Activated gamma-delta T cell treated with anti-CD3 and anti-CD28 coated beads, Interleukin-2, amount 50 U/mL, for 16 hours (primary cell): ENCODE measurements around the gene CACTIN.
"Not testable (repeated sequence)": the region's sequence is repeated elsewhere in the genome, so short reads cannot be mapped to it uniquely, and the experiment has no call there.

Experiments
- DNase-seq: peaks from one replicate; pipeline ENCODE4 v3.0.0-alpha.2; 2020; ENCODE audit warnings: low read depth

The CACTIN gene

DNA sequence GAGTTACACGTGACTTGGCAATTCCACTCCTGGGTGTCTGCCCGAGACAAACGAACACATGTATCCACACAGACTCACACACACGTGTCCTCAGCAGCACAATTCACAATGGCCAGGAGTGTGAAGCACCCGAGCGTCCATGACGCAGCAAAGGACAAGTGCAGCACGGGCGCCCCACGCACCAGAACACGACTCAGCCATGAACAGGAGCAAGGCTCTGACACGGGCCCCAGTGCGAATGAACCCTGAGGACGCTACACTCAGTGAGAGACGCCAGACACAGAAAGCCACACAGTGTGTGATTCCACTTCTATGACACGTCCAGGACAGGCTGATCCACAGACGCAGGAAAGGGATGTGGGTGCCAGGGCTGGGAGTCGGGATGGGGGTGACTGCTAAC is 37.2 kb upstream of the CACTIN start:
- no peak for DNase-seq

DNA sequence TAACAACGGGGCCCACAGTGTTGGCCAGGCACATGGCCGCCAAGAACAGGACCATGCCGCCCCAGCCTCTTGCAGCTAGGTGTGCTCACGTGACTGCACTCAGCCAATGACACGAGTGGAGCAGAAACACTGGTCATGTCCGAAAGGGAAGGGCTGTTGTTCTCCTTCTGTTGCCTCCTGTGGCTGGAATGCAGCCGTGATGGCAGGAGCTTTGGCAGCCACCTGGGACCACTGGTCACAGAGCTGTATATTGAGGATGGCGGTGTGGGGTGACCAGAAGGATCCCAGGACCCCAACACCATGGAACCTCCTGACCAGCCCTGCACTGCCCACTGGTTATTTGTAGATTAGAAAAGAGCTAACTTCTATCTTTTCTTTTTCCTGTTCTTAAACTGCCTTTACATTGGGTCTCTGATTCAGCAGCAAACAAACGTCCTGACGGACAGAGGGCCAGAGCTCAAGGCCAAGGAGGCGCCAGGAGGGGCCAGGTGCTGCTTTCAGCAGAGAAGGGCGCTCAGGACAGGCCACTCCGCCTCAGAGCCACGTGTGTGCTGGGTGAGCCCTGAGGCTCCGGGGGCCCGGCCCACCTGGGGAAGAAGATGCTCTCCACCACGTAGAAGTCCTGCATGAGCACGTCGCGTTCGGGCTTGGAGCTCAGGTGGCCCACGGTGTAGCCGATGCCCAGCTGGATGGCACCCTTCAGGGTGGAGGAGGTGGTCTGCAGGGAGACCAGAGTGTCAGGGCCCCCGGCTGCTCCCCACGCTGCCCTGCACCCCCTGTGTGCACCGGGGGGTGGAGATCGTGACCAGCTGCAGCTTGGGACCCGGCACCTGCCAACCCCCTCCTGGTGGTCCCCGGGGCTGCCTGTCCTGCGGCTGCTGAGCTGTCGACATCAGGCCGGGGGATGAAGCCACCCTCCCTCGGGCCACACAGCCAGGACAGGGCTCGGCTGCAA is 35.0 kb upstream of the CACTIN start:
- DNase-seq: no peak

DNA sequence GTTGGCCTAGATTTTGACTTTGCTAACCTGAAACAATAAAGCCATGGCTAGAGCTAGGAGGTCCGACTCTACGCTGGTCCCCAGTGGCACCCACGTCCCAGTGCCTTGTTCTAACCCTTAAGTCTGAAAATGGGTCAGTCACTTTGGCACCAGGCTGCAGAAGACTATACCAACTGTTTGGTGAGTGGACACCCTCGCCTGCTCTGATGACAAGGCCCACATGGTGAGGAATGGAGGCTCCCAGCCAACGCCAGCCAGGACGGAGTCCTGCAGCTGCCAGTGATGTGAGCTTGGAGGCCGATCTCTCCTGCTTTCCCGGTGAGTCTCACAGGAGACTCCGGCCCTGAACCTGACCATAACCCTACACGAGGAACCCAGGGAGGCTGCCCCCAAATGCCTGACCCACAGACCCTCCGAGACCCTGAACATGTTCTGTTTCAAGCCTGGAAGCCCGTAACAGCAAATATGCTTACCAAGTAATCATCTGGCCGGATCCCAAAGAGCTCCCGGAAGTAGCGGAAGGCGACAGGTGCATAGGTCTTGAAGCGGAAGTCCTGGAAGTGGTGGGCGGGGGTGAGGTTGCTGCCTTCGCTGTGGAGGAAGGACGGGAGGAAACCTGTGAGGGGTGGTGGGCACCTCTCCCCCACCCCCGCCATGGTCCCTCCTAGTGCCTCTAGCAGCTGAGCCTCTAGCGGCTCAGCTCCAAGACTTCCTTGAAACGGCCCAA is 34.1 kb upstream of the CACTIN start:
- no peak for DNase-seq

DNA sequence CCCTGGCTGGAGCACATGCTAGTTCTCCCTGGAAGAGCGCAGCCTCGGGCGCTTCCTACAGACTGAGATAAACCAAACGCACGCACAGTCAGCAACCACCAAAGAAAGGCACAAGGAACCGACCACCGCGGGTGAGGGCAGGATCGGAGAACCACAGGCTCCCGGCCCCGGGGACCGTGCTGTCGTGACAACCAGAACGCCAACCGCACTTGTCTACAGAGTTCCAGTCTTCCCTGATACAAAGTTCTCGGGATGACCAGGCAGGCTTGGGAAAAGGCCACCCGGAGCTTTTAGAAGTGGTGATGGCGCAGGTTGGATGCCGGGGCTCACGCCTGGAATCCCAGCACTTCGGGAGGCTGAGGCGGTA is 33.1 kb upstream of the CACTIN start:
- DNase-seq: no peak

DNA sequence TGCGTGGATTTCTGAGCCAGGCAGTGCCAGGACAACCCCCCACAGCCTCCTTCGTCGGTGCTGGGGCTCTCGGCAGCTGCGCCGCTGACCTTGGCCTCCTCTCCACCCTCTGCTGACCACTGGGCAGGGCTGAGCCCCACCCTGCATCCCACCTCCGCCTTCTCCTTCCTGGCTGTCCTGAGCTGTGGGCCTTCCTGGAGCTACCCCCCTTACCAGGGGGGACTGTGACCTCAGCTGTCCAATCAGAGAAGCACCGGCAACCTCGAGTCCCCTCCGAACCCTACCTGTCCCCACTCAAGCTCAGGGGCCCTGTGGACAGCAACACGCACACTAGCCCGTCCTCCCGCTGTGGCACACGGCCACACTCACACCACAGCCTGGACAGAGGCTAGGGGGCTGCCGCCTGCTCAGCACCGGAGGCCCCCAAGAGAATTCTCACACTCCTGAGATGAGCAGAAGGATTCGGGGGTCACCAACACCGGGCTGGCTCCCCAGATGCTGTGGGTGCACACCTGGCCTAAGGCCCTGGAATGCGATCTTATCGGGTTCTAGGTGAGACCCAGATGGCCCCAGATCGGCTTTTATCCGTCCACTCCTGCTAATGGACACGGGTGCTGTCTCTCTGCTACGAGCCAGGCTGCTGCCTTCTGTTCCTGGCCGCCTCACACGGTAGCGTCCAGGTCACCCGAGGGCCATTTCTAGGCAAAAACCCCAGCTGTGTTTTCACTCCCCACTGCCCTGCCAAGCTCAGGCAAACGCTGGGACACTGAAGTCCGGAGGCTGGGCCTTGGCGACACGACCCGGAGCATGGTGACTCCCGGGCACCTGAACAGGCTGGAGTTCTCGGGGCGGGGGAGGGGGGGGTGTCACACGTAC is 32.5 kb upstream of the CACTIN start:
- no peak for DNase-seq

GRCh38 chr19:3658004-3658869 is 31.6 kb upstream of the CACTIN start:
- DNase-seq: no peak

GRCh38 chr19:3657395-3657769 is 30.8 kb upstream of the CACTIN start:
- DNase-seq: no peak

- no peak for DNase-seq
Observed at GRCh38 chr19:3656747-3657394, 30.3 kb upstream of the CACTIN start.

GRCh38 chr19:3656073-3656746 is 29.6 kb upstream of the CACTIN start:
- no peak for DNase-seq

- no peak for DNase-seq
Observed at GRCh38 chr19:3655402-3656072, 28.9 kb upstream of the CACTIN start.

GRCh38 chr19:3653865-3654513 is 27.4 kb upstream of the CACTIN start:
- DNase-seq: no peak

DNA sequence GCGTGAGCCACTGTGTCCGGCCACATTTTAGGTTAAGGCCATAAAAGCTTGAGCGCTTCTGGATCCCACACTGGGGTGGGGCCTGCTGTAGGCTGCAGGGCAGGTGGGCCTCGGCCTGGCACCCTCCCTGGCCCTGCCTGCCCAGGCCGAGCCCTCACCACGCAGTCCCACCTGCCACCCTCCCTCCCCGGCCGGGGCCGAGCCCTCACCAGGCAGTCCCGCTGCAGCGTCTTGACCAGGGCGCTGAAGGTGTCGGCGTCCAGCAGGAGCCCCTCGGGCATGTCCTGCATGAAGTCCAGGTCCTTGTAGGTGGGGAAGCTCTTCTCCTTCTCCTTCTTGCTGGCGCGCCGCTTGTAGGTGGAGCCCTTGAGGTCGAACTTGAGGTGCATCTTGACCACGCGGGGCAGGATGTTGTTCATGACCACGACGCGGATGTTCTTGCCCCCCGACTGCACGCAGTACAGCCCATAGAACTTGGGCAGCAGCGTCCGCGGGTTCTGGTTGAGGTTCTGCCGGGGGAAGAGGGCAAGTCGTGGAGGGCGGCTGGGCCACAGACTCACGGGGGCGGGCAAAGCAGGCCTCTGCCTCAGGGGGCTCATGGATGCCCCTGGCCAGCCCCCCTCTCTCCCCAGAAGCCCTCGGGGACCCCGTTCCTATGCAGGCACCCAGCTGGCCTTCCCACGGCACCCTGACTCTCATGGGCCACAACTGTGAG is 26.6 kb upstream of the CACTIN start:
- no peak for DNase-seq

GRCh38 chr19:3652422-3652821 is 25.8 kb upstream of the CACTIN start:
- DNase-seq: no peak

DNA sequence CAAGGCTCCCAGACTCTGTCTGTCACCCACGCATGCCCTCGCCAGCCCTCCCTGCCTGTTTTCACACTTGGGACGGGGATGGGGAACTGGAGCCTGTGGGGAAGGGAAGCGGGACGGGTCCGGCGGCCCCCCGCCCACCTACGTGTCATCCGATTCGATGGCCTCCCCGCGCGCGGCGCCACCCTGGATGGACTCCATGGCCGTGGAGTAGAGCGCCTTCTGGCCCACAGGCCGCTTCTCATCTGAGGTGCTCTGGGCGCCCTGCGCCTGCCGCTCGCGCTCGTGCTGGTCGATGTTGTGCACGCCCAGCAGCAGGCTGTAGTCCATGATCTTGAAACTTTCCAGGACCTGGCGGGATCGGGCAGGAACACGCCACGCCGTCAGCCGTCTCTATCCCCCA is 25.1 kb upstream of the CACTIN start:
- DNase-seq: no peak

- no peak for DNase-seq
Observed at GRCh38 chr19:3649888-3650287, 23.3 kb upstream of the CACTIN start.

GRCh38 chr19:3648037-3648905 is 21.7 kb upstream of the CACTIN start:
- DNase-seq: no peak

GRCh38 chr19:3647102-3647501 is 20.5 kb upstream of the CACTIN start:
- not testable (repeated sequence) for DNase-seq
